Measurements from ENCODE around the gene VOPP1. TPM values are rescaled to one million over a fixed set of nuclear protein-coding genes. Genes with fewer than 3 reads are reported as not detected.

The VOPP1 gene
- total and polyA plus RNA-seq, 9 of the 15 experiments (the other 6 are each of a cell fraction or from before 2014, with no cell fraction given): 8.2 to 45.8 (median 31.2) TPM

GRCh38 chr7:55515569-55516279 lies 56.6 kb downstream of the VOPP1 start (continued):
- TF ChIP-seq ZC3H8 (IDR thresholded peaks at IDR 0.05) (no peak), PYGO2 (tag; IDR thresholded peaks at IDR 0.05) (no peak), ZBTB2 (IDR thresholded peaks at IDR 0.05) (no peak), RAD21 (CRISPR knock-in tag; conservative IDR thresholded peaks at IDR 0.05 in 1 of 2, IDR thresholded peaks at IDR 0.05 in 1 of 2) (no peak), NKRF (IDR thresholded peaks at IDR 0.05; ENCODE audit: borderline replicate concordance) (no peak), SOX6 (IDR thresholded peaks at IDR 0.05) (no peak), COPS2 (conservative IDR thresholded peaks at IDR 0.05) (no peak), ZZZ3 (IDR thresholded peaks at IDR 0.05) (no peak)
